Liver (tissue), 9 donors: ENCODE data around the gene ETV3L. TPM values are rescaled to one million over a fixed set of nuclear protein-coding genes. Genes with fewer than 3 reads are reported as not detected.

Experiments used
- DNase-seq: peaks from one replicate; pipeline ENCODE4 v3.0.0-alpha.2; 2017; ENCODE audit warnings: low spot score
- H3K27ac ChIP-seq, 2 donors: one replicate each; pipeline ENCODE4 v1.7.0; 2013; ENCODE audit warnings: inconsistent platforms in 2 of 2, low read length in 2 of 2, control low read depth in 1 of 2, low read depth in 1 of 2, mild to moderate bottlenecking in 1 of 2
- H3K27me3 ChIP-seq, 4 donors: one replicate each; pipeline versions ENCODE4 v1.6.1 to v1.7.0; 2013; ENCODE audit warnings: low read length in 3 of 4, inconsistent platforms in 1 of 4, mild to moderate bottlenecking in 1 of 4, moderate library complexity in 1 of 4; ENCODE audit not compliant: control insufficient read depth in 4 of 4, insufficient read depth in 4 of 4
- H3K36me3 ChIP-seq, 4 donors: one replicate each; pipeline versions ENCODE4 v1.6.1 to v1.7.0; 2013; ENCODE audit warnings: low read length in 3 of 4, mild to moderate bottlenecking in 3 of 4, low read depth in 1 of 4, moderate library complexity in 1 of 4; ENCODE audit not compliant: control insufficient read depth in 4 of 4, insufficient read depth in 3 of 4
- H3K4me1 ChIP-seq, 4 donors: one replicate each; pipeline versions ENCODE4 v1.6.1 to v1.7.0; 2013; ENCODE audit warnings: low read length in 3 of 4, mild to moderate bottlenecking in 3 of 4, moderate library complexity in 1 of 4; ENCODE audit not compliant: control insufficient read depth in 4 of 4, insufficient read depth in 4 of 4
- H3K4me3 ChIP-seq, 3 donors: one replicate each; pipeline versions ENCODE4 v1.6.1 to v1.7.0; 2013; ENCODE audit warnings: low read length in 3 of 3, control low read depth in 1 of 3, low read depth in 1 of 3, mild to moderate bottlenecking in 1 of 3
- H3K9ac ChIP-seq, 2 donors: one replicate each; pipeline ENCODE4 v1.7.0; 2013; ENCODE audit warnings: low read length in 2 of 2, mild to moderate bottlenecking in 2 of 2, moderate library complexity in 2 of 2, control low read depth in 1 of 2, low read depth in 1 of 2
- H3K9me3 ChIP-seq, 4 donors: one replicate each; pipeline versions ENCODE4 v1.6.1 to v1.7.0; 2013; ENCODE audit warnings: low read length in 3 of 4; ENCODE audit not compliant: control insufficient read depth in 4 of 4
- EGR1 ChIP-seq, 2 donors: IDR thresholded peaks; 2 replicates each; pipeline ENCODE4 v1.6.1; 2016 to 2018; ENCODE audit warnings: antibody characterized with exemption in 2 of 2, low read depth in 2 of 2
- FOXA1 ChIP-seq: IDR thresholded peaks from 2 replicates; pipeline ENCODE4 v1.6.1; 2016; ENCODE audit warnings: antibody characterized with exemption
- FOXA2 ChIP-seq: IDR thresholded peaks from 2 replicates; pipeline ENCODE4 v1.6.1; 2016; ENCODE audit warnings: antibody characterized with exemption
- GABPA ChIP-seq, 2 donors: IDR thresholded peaks in 1 of 2; conservative IDR thresholded peaks in 1 of 2; 2 replicates each; pipeline ENCODE4 v1.6.1; 2016; ENCODE audit warnings: antibody characterized with exemption in 2 of 2, mild to moderate bottlenecking in 1 of 2, moderate library complexity in 1 of 2
- HNF4A ChIP-seq, 2 donors: conservative IDR thresholded peaks; 2 replicates each; pipeline ENCODE4 v1.6.1; 2016; ENCODE audit warnings: antibody characterized with exemption in 2 of 2, mild to moderate bottlenecking in 2 of 2
- HNF4G ChIP-seq: IDR thresholded peaks from 2 replicates; pipeline ENCODE4 v1.6.1; 2016; ENCODE audit warnings: antibody characterized with exemption
- JUND ChIP-seq, 2 donors: IDR thresholded peaks; 2 replicates each; pipeline ENCODE4 v1.6.1; 2016; ENCODE audit warnings: antibody characterized with exemption in 2 of 2
- NR2F2 ChIP-seq: IDR thresholded peaks from 2 replicates; pipeline ENCODE4 v1.6.1; 2016; ENCODE audit warnings: antibody characterized with exemption
- RAD21 ChIP-seq, 2 donors: IDR thresholded peaks; 2 replicates each; pipeline ENCODE4 v1.6.1; 2016; ENCODE audit warnings: antibody characterized with exemption in 2 of 2, mild to moderate bottlenecking in 2 of 2
- RXRA ChIP-seq, 2 donors: IDR thresholded peaks; 2 replicates each; pipeline ENCODE4 v1.6.1; 2017 to 2018; ENCODE audit warnings: antibody characterized with exemption in 2 of 2, mild to moderate bottlenecking in 1 of 2
- TAF1 ChIP-seq: conservative IDR thresholded peaks from 2 replicates; pipeline ENCODE4 v1.6.1; 2016; ENCODE audit warnings: antibody characterized with exemption, mild to moderate bottlenecking
- YY1 ChIP-seq: IDR thresholded peaks from 2 replicates; pipeline ENCODE4 v1.6.1; 2016; ENCODE audit warnings: antibody characterized with exemption, mild to moderate bottlenecking
- WGBS: extraction: QIAGEN DNeasy Blood & Tissue Kit; methylation state at CpG from one replicate; pipeline ENCODE4 v1.1.7; 2013; 5-methylcytosine and 5-hydroxymethylcytosine counted together
- polyA plus RNA-seq, 2 donors: library from polyadenylated mRNA; stranded (reverse) in 1 of 2; unstranded in 1 of 2; fragments of 200-250 nt in 1 of 2; fragments of >200 nt in 1 of 2; fragmentation: Nextera tagmentation in 1 of 2; extraction: Ambion mirVana in 1 of 2; gene quantifications; one replicate each; pipeline versions ENCODE4 v1.2.1 to v1.2.3, GENCODE V29; 2013 to 2015
- total RNA-seq, 2 donors: library from RNA; depleted of rRNA; stranded (reverse); fragments of >200 nt; gene quantifications; one replicate each; pipeline ENCODE4 v1.2.3, GENCODE V29; 2014
- TF ChIP-seq, protein P1 (sequence below): IDR thresholded peaks from 2 replicates; pipeline ENCODE4 v1.6.1; 2016; ENCODE audit warnings: antibody characterized with exemption, mild to moderate bottlenecking
- TF ChIP-seq, protein P2 (sequence below): fragments of 150-350 bp; IDR thresholded peaks from 2 replicates; pipeline ENCODE4 v1.5.1; 2017; ENCODE audit warnings: improper control_type of control experiment, low read depth, low read length; ENCODE audit not compliant: missing input control
- TF ChIP-seq, protein P3 (sequence below): IDR thresholded peaks from 2 replicates; pipeline ENCODE4 v1.6.1; 2016; ENCODE audit warnings: antibody characterized with exemption
- donor health status: healthy.
- donor health status: healthy.
- donor health status: healthy.
- donor health status: healthy.
- donor health status: healthy.

The ETV3L gene
- total and polyA plus RNA-seq, 4 donors, result not detected

DNA sequence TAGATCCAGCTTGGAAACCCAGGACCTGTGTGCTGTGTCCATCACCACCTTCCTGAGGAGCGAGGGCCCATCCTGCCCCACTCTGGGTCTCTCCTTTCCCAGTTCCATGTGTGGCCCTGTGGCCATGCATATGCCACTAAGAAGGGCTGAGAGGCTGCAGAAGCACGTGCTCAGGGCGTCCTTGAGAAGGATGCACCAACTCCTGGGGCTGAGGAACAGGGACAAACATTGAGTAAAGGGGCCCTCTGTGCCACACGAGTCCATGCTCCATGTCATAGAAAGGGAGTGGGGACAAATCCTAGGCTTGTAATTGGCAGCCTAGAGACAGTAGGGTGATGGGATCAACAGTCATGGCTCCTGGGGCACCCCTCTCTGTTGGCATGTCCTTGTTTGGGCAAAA, 8.4 kb downstream of the ETV3L start:
- Histone ChIP-seq H3K27ac (no peak overlapping the region), H3K4me1 (peaks cover 0 to 11% (median 8%) of the 10 kb centered on the region in 4 donors), H3K9me3 (no peaks in the 10 kb centered on the region), H3K9ac (no peak overlapping the region), H3K27me3 (no peaks in the 10 kb centered on the region), H3K4me3 (no peak overlapping the region), H3K36me3 (no peaks in the 10 kb centered on the region)
- TF ChIP-seq, protein P1, sequence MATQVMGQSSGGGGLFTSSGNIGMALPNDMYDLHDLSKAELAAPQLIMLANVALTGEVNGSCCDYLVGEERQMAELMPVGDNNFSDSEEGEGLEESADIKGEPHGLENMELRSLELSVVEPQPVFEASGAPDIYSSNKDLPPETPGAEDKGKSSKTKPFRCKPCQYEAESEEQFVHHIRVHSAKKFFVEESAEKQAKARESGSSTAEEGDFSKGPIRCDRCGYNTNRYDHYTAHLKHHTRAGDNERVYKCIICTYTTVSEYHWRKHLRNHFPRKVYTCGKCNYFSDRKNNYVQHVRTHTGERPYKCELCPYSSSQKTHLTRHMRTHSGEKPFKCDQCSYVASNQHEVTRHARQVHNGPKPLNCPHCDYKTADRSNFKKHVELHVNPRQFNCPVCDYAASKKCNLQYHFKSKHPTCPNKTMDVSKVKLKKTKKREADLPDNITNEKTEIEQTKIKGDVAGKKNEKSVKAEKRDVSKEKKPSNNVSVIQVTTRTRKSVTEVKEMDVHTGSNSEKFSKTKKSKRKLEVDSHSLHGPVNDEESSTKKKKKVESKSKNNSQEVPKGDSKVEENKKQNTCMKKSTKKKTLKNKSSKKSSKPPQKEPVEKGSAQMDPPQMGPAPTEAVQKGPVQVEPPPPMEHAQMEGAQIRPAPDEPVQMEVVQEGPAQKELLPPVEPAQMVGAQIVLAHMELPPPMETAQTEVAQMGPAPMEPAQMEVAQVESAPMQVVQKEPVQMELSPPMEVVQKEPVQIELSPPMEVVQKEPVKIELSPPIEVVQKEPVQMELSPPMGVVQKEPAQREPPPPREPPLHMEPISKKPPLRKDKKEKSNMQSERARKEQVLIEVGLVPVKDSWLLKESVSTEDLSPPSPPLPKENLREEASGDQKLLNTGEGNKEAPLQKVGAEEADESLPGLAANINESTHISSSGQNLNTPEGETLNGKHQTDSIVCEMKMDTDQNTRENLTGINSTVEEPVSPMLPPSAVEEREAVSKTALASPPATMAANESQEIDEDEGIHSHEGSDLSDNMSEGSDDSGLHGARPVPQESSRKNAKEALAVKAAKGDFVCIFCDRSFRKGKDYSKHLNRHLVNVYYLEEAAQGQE, result no peak
- TF ChIP-seq FOXA1 (no peak), FOXA2 (no peak), HNF4G (no peak), GABPA (IDR thresholded peaks at IDR 0.05 in 1 of 2, conservative IDR thresholded peaks at IDR 0.05 in 1 of 2) (no peak), NR2F2 (no peak), RAD21 (IDR thresholded peaks at IDR 0.05) (no peak)
- 95% methylated on average over 4 of the region's 4 CpGs for WGBS
- DNase-seq, result no peak

DNA sequence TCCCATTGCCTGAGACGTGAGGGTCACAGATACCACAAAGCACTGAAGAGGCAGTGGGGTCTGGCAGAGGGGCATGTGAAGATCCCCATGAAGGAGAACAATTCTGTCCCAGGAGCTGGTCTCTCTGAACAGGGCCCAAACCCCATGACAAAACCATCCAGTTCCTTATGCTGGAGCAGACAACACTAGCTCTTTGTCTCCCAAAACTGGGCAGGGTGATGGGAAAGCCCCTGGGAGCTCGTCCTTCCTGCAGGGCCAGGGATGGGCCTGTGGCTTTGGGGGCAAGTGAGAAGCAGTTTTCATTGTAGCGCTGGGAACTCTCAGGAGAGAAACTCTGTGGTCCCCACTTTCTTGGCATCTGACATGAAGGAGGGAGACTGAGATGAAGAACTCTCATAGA, 8.8 kb downstream of the ETV3L start:
- TF ChIP-seq, protein P2, sequence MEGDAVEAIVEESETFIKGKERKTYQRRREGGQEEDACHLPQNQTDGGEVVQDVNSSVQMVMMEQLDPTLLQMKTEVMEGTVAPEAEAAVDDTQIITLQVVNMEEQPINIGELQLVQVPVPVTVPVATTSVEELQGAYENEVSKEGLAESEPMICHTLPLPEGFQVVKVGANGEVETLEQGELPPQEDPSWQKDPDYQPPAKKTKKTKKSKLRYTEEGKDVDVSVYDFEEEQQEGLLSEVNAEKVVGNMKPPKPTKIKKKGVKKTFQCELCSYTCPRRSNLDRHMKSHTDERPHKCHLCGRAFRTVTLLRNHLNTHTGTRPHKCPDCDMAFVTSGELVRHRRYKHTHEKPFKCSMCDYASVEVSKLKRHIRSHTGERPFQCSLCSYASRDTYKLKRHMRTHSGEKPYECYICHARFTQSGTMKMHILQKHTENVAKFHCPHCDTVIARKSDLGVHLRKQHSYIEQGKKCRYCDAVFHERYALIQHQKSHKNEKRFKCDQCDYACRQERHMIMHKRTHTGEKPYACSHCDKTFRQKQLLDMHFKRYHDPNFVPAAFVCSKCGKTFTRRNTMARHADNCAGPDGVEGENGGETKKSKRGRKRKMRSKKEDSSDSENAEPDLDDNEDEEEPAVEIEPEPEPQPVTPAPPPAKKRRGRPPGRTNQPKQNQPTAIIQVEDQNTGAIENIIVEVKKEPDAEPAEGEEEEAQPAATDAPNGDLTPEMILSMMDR, result no peak
- no peak for TF ChIP-seq HNF4A (conservative IDR thresholded peaks at IDR 0.05)
- TF ChIP-seq YY1, result no peak
- TF ChIP-seq TAF1, result no peak
- TF ChIP-seq HNF4G, result no peak
- TF ChIP-seq, protein P3, sequence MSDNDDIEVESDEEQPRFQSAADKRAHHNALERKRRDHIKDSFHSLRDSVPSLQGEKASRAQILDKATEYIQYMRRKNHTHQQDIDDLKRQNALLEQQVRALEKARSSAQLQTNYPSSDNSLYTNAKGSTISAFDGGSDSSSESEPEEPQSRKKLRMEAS, result no peak
- TF ChIP-seq RXRA (IDR thresholded peaks at IDR 0.05), result no peak
- TF ChIP-seq NR2F2, result no peak
- no peak for TF ChIP-seq RAD21 (IDR thresholded peaks at IDR 0.05)
- TF ChIP-seq EGR1 (IDR thresholded peaks at IDR 0.05; ENCODE audit: low read depth in 2 of 2), result no peak
- no peak for TF ChIP-seq GABPA (IDR thresholded peaks at IDR 0.05 in 1 of 2, conservative IDR thresholded peaks at IDR 0.05 in 1 of 2)
- no peak for TF ChIP-seq JUND (IDR thresholded peaks at IDR 0.05)
- TF ChIP-seq, protein P1, result no peak
- Histone ChIP-seq H3K4me1 (peaks cover 0 to 11% (median 8%) of the 10 kb centered on the region in 4 donors), H3K36me3 (no peaks in the 10 kb centered on the region), H3K27me3 (no peaks in the 10 kb centered on the region), H3K9me3 (no peaks in the 10 kb centered on the region), H3K27ac (no peak overlapping the region), H3K9ac (no peak overlapping the region), H3K4me3 (no peak overlapping the region)
- 66% methylated on average over 3 of the region's 3 CpGs for WGBS
- DNase-seq, result no peak
